ENCODE results near the gene DTWD2.
"Not testable (repeated sequence)": the region's sequence is repeated elsewhere in the genome, so short reads cannot be mapped to it uniquely, and the experiment has no call there.

DNA sequence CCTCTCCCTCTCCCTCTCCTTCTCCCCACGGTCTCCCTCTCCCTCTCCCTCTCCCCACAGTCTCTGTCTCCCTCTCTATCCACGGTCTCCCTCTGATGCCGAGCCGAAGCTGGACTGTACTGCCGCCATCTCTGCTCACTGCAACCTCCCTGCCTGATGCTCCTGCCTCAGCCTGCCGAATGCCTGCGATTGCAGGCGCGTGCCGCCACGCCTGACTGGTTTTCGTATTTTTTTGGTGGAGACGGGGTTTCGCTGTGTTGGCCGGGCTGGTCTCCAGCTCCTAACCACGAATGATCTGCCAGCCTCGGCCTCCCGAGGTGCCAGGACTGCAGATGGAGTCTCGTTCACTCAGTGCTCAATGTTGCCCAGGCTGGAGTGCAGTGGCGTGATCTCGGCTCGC, 24.0 kb downstream of the DTWD2 start:
- TF ChIP-seq, protein P1, sequence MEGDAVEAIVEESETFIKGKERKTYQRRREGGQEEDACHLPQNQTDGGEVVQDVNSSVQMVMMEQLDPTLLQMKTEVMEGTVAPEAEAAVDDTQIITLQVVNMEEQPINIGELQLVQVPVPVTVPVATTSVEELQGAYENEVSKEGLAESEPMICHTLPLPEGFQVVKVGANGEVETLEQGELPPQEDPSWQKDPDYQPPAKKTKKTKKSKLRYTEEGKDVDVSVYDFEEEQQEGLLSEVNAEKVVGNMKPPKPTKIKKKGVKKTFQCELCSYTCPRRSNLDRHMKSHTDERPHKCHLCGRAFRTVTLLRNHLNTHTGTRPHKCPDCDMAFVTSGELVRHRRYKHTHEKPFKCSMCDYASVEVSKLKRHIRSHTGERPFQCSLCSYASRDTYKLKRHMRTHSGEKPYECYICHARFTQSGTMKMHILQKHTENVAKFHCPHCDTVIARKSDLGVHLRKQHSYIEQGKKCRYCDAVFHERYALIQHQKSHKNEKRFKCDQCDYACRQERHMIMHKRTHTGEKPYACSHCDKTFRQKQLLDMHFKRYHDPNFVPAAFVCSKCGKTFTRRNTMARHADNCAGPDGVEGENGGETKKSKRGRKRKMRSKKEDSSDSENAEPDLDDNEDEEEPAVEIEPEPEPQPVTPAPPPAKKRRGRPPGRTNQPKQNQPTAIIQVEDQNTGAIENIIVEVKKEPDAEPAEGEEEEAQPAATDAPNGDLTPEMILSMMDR (conservative IDR thresholded peaks at IDR 0.05; ENCODE audit: low read depth in 2 of 2): not testable (repeated sequence)
- not testable (repeated sequence) for TF ChIP-seq EZH2 (IDR thresholded peaks at IDR 0.05; ENCODE audit: low read depth, unreplicated experiment); EZH2phosphoT487 (IDR thresholded peaks at IDR 0.05; ENCODE audit: unreplicated experiment); POLR2AphosphoS5 (IDR thresholded peaks at IDR 0.05; ENCODE audit: low read depth); CREB1 (CRISPR knock-in tag; IDR thresholded peaks at IDR 0.05; ENCODE audit: low read depth); JUNB (IDR thresholded peaks at IDR 0.05; ENCODE audit: unreplicated experiment); STAT1 (IDR thresholded peaks at IDR 0.05; ENCODE audit: unreplicated experiment); ZNF331 (CRISPR knock-in tag; IDR thresholded peaks at IDR 0.05; ENCODE audit: low read depth); NANOG (IDR thresholded peaks at IDR 0.05; ENCODE audit: borderline replicate concordance)
- TF ChIP-seq, protein P2, sequence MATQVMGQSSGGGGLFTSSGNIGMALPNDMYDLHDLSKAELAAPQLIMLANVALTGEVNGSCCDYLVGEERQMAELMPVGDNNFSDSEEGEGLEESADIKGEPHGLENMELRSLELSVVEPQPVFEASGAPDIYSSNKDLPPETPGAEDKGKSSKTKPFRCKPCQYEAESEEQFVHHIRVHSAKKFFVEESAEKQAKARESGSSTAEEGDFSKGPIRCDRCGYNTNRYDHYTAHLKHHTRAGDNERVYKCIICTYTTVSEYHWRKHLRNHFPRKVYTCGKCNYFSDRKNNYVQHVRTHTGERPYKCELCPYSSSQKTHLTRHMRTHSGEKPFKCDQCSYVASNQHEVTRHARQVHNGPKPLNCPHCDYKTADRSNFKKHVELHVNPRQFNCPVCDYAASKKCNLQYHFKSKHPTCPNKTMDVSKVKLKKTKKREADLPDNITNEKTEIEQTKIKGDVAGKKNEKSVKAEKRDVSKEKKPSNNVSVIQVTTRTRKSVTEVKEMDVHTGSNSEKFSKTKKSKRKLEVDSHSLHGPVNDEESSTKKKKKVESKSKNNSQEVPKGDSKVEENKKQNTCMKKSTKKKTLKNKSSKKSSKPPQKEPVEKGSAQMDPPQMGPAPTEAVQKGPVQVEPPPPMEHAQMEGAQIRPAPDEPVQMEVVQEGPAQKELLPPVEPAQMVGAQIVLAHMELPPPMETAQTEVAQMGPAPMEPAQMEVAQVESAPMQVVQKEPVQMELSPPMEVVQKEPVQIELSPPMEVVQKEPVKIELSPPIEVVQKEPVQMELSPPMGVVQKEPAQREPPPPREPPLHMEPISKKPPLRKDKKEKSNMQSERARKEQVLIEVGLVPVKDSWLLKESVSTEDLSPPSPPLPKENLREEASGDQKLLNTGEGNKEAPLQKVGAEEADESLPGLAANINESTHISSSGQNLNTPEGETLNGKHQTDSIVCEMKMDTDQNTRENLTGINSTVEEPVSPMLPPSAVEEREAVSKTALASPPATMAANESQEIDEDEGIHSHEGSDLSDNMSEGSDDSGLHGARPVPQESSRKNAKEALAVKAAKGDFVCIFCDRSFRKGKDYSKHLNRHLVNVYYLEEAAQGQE (IDR thresholded peaks at IDR 0.05; ENCODE audit: unreplicated experiment): not testable (repeated sequence)
- TF ChIP-seq, protein P3, sequence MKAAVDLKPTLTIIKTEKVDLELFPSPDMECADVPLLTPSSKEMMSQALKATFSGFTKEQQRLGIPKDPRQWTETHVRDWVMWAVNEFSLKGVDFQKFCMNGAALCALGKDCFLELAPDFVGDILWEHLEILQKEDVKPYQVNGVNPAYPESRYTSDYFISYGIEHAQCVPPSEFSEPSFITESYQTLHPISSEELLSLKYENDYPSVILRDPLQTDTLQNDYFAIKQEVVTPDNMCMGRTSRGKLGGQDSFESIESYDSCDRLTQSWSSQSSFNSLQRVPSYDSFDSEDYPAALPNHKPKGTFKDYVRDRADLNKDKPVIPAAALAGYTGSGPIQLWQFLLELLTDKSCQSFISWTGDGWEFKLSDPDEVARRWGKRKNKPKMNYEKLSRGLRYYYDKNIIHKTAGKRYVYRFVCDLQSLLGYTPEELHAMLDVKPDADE (IDR thresholded peaks at IDR 0.05): not testable (repeated sequence)
- TF ChIP-seq, protein P4, sequence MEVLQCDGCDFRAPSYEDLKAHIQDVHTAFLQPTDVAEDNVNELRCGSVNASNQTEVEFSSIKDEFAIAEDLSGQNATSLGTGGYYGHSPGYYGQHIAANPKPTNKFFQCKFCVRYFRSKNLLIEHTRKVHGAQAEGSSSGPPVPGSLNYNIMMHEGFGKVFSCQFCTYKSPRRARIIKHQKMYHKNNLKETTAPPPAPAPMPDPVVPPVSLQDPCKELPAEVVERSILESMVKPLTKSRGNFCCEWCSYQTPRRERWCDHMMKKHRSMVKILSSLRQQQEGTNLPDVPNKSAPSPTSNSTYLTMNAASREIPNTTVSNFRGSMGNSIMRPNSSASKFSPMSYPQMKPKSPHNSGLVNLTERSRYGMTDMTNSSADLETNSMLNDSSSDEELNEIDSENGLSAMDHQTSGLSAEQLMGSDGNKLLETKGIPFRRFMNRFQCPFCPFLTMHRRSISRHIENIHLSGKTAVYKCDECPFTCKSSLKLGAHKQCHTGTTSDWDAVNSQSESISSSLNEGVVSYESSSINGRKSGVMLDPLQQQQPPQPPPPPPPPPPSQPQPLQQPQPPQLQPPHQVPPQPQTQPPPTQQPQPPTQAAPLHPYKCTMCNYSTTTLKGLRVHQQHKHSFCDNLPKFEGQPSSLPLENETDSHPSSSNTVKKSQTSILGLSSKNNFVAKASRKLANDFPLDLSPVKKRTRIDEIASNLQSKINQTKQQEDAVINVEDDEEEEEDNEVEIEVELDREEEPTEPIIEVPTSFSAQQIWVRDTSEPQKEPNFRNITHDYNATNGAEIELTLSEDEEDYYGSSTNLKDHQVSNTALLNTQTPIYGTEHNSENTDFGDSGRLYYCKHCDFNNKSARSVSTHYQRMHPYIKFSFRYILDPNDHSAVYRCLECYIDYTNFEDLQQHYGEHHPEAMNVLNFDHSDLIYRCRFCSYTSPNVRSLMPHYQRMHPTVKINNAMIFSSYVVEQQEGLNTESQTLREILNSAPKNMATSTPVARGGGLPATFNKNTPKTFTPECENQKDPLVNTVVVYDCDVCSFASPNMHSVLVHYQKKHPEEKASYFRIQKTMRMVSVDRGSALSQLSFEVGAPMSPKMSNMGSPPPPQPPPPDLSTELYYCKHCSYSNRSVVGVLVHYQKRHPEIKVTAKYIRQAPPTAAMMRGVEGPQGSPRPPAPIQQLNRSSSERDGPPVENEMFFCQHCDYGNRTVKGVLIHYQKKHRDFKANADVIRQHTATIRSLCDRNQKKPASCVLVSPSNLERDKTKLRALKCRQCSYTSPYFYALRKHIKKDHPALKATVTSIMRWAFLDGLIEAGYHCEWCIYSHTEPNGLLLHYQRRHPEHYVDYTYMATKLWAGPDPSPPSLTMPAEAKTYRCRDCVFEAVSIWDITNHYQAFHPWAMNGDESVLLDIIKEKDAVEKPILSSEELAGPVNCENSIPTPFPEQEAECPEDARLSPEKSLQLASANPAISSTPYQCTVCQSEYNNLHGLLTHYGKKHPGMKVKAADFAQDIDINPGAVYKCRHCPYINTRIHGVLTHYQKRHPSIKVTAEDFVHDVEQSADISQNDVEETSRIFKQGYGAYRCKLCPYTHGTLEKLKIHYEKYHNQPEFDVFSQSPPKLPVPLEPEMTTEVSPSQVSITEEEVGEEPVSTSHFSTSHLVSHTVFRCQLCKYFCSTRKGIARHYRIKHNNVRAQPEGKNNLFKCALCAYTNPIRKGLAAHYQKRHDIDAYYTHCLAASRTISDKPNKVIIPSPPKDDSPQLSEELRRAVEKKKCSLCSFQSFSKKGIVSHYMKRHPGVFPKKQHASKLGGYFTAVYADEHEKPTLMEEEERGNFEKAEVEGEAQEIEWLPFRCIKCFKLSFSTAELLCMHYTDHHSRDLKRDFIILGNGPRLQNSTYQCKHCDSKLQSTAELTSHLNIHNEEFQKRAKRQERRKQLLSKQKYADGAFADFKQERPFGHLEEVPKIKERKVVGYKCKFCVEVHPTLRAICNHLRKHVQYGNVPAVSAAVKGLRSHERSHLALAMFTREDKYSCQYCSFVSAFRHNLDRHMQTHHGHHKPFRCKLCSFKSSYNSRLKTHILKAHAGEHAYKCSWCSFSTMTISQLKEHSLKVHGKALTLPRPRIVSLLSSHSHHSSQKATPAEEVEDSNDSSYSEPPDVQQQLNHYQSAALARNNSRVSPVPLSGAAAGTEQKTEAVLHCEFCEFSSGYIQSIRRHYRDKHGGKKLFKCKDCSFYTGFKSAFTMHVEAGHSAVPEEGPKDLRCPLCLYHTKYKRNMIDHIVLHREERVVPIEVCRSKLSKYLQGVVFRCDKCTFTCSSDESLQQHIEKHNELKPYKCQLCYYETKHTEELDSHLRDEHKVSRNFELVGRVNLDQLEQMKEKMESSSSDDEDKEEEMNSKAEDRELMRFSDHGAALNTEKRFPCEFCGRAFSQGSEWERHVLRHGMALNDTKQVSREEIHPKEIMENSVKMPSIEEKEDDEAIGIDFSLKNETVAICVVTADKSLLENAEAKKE (CRISPR knock-in tag; IDR thresholded peaks at IDR 0.05): not testable (repeated sequence)
